CD1c-positive myeloid dendritic cell (primary cell): ENCODE measurements around the gene TERT.

ENCODE experiments used
- DNase-seq: peaks from one replicate; pipeline ENCODE4 v3.0.0-alpha.2; 2016; ENCODE audit errors: extremely low spot score

The TERT gene

GRCh38 chr5:1318659-1319251, 23.9 kb upstream of the TERT start:
- no peak for DNase-seq

DNA sequence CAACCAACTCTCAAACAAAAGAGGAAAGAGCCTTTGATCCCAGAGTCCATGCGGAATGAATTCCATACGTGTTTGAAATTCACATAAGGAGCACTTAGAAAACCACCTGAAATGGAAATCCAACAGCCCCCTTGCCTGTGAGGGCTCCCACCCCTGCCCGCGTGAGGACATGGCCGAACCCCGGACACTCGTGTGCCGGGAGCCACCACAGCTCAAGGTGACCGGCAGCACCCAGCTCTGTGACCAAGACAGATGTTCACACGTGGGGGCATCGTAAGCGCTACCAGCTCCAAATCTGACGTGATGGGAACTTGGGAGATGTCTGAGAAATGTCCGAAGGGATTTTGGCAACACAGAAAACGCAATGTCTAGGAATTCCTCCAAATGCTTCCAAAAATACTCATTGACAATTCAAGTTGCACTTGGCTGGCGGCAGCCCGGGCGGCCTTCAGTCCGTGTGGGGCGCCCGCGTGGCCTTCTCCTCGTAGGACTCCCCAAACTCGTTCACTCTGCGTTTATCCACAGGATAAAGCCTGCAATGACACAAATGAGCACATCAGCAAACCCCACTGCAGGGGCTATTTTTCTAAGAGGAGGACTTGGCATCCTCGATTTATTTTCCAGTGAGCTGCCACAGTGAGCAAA, 23.2 kb upstream of the TERT start:
- DNase-seq = no peak

DNA sequence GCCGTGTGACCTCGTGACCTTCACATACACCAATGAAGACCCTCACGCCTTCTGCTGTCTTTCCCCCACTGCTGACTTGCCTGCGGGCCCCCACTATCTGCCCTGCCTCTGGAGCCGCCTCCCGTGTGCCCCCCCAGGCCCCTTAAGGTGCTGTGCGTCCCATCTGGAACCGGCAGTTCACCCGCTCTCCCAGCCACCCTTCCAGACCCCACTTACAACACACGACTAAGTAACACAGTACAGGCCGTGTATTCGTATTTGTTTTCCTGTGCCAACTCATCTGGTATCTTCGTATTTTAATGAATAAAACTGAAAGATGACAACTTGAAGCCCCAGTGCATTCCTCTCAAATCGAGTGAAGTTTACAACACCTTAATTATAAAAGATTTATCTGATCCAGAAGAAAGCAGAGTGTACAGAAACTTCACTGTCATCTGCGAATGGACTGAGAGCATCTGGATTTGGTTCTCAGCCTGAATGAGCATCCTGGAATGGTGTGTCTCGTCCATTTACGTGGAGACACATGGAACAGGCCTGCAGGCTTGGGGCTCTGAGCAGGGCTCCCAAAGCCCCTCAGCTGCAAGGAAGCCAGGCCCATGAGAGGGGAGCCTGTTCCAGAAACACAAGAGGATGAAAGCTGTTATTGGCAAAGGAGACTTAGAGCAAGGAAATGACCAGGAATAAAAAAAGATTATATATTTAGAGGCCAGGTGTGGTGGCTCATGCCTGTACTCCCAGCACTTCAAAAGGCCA, 21.9 kb upstream of the TERT start:
- no peak for DNase-seq

DNA sequence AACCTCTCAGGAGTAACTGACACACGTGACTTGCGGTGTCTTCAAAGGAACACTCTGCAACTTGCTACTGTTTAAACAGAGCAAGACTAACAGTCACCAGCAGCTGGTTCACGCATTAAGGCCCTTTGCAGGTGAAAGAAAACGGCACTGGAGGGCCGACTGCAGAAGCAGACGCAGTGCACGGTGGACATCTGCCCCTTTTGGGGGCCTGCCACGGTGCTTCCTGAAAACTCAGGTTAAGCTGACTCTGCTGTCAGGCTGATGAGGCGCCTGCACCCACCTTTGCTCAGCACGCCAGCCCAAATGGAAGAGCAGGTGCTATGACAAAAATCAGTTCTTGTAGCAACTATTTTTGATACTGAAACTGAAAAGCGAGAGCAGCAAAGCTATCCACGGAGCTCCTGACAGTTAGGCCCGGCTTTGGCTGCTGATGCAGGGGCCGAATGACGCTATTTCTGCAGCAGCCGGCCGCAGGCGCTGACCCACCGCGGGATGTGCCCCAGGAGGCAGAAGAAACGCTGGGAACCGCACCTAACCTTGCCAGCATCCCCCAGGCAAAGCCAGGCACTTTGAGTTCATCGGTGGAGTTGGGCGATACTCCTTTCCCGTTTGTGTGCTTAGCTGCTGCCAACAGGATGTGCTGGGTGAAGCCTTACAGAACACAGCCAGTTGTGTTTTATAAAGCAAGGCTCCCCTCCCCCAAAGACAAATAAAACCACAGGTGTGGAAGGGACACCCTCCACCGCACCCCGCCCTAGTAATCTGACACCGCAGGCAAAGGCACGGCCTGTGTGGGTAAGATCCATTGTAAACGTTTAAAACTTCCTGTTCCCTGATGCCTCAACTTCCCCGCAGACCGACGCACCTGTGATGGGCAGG, 21.1 kb upstream of the TERT start:
- peak; percentile 20 for DNase-seq

DNA sequence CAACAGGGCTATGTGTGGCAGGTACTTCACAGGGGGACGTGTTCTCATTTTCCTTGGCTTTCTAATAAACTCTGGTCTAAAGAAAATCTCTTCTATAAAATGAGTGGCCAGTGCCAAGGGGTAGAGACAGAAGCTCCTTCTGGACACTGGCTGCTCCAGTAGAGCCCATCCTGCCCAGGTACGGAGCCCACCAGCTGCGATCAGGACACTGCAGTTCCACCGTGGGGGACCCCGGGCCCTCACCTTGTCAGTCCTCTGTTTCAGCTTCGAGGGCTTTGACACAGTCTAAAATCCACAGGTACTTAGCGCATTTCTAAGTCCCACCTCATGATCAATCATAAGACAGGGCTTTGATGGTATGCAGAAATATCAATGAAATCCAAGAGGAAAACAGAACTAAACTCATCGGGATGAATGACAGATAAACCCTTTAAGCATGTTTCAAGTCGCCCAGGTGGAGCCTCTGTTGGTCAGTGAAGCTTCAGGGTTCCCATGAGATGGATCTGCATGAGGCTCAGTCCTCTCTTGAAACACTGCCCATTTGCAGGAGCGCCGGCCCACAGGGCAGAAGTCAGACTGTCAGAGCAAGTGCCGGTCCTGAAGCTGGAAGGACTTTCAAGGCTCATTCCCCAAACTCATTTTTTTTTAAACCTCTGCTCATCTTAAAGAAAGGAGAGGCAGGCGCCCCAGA, 20.3 kb upstream of the TERT start:
- no peak for DNase-seq

DNA sequence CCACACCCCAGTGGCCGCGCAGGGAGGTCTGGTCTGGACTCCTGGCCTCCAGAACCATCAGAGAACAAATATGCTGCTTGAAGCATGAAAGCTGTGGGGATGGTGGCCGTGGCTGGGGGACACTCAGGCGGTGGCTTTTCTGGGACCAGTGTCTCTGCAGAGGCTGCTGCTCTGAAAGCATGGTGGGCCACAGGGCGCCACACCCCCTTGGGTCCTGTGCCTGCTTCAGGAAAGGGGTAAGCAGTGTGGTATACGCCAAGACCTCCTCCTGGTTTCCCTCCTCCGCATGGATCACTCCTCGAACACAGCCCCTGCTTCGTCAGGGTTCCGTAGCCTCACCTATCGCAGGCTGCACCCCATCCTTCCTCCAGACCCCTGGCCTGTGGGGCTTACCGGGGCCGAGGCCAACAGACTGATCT, 19.7 kb upstream of the TERT start:
- DNase-seq = no peak

DNA sequence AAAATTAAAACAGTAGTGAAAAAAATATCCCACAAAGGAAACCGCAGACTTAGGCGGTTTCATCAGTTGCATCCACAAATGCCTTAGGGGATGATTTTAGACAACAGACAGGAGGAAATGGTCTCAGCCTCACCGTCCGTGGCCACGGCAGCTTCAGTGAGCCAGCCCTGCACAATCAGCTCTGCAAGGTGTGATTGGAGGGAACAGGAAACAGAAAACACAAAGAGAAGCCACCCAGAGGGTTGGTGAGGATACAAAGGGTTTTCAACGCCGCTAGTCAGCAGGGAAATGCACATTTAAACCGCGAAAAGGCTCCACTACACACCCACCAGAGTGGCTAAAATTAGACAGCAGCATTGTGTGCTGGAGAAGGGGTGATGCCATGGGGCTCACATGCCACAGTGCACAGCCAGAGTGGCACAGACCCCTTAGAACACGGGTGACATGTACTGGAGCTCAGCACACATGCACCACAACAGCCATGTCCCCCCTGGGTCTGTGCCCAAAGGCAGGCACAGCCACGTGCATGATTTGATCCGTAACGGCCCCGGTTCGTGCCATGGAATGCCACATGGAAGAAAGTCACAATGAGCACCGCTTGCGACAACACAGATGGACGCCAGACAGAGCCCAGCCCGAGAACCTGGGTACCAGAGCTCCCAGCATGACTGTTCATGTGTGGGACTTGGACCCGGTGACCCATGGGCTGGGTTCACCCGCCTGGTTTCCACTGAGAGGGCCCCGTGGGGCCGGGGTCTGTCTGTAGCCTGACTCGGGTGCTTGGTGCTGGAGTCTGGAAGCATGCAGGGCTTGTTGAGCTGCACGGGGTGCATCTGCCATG, 18.3 kb upstream of the TERT start:
- peak; percentile 2 for DNase-seq

DNA sequence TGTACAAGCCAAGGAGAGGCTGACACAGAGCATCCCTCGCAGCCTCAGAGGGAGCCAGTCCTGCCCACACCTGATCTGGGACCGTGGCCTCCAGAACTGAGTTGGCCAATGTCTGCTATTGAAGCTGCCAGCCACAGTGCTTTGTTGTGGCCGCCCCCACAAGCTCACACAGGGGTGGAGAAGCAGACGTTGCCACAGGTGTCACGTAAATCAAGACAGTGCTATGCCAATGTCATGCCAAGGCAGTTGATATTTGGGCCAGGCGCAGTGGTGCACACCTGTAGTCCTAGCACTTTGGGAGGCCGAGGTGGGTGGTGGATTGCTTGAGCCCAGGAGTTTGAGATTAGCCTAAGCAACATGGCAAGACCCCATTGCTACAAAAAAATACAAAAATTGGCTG, 17.3 kb upstream of the TERT start:
- no peak for DNase-seq

DNA sequence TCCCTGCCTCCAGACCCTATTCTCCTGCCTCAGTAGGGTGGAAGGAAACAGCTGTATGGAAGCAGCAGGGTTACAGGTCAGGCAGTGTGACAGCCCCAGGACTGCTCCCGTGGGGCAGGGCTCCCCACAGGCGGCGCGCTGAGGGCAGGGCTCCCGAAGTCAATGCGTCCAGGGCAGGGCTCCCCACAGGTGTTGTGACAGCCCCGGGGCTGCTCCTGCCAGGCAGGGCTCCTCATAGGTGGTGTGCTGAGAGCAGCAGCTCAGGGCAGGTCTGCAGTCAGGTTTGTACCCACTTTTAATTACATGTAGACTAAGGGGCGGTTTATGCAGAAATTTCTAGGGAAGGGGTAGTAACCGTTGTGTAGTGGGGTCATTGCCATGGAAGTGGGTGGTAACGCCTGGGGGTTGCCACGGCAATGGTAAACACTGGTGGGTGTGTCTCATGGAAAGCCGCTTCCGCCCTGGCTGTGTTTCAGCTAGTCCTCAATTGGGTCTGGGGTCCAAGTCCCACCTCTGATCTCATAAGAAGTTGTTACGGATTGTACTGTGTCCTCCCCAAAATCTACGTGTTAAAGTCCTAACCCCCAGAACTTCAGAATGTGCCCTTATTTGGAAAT, 16.7 kb upstream of the TERT start:
- DNase-seq = no peak

GRCh38 chr5:1310118-1310517, 15.2 kb upstream of the TERT start:
- DNase-seq = no peak

DNA sequence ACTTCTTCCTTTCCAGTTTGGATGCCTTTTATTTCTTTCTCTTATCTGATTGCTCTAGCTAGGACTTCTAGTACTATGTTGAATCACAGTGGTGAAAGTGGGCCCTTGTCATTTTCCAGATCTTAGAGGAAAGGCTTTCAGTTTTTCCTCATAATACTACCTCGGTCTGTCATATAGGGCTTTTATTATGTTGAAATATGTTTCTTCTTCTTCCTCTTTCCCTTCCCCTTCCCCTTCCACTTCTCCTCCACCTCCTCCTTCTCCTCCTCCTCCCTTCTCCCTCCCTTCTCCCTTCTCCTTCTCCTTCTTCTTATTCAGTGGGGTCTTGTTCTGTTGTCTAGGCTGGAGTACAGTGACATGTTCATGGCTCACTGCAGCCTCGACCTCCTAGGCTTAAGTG, 9.2 kb upstream of the TERT start:
- peak; percentile 3 for DNase-seq

GRCh38 chr5:1302258-1302657, 7.4 kb upstream of the TERT start:
- no peak for DNase-seq

DNA sequence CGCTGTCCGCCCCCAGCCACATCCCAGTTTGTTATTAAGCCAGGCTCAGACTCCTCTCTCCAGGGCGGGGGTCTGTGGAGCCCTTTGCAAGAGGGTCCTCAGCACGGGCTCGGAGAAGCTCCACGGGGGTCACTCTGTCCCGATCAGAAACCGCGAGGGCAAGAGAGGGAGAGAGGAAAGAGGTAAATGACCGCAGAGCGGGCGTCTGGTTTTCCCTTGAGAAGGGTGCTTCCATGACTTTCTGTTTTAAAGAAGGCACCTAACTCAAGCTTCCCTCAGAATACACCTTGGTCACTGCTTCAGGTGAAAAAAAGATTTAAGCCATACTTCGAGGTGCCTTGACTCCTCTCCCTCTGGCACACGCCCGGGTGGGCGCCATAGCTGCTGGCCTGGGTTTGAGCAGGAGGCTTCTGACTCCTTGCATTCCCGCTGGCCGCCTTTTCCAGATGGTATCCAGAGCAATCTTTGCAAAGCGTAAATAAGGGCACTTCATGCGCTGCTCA, 5.8 kb upstream of the TERT start:
- DNase-seq = no peak

DNA sequence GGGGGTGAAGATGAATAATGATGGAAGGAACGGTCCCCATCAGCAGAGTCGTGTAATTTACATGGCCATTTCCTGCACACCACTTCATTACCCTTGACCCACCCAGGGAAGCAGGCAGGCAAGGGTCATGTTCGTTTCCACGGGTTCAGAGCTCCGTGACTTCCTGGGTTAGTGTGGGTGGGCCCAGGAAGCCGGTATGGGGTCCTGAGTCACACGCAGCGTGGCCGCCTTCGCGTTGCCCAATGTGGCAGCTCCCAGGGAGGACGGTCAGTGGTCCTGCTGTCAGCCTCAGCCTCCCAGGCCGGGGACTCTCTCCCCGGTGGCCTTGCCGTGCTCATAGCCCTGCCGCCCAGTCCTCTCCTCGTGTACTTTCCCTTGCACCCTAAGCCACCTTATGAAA, 5.1 kb upstream of the TERT start:
- DNase-seq = no peak

DNA sequence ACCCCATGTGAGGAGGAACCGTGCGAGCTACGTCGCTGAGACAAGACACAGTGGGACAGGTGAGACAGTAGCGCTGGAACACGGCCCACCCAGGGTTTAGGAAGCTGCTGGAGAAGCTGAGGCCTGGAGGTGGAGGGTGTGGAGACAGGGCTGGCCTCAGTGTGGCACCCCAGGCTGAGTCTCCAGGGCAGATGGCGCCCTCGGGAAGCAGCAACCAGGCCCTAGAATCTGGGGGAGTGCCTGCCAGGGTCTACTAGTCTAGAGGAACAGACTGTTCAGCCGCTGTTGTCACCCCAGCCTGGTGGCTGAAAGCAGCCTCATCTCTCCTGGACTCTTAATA, 4.6 kb upstream of the TERT start:
- no peak for DNase-seq

GRCh38 chr5:1298723-1299510, 4.0 kb upstream of the TERT start:
- DNase-seq = no peak

- DNase-seq = no peak
These were observed 3.2 kb upstream of the TERT start for GRCh38 chr5:1298067-1298551.

- no peak for DNase-seq
These were observed 2.4 kb upstream of the TERT start for GRCh38 chr5:1297243-1297642.

GRCh38 chr5:1295650-1296037, 776 bp upstream of the TERT start:
- no peak for DNase-seq
